Measurements from ENCODE around the gene GCK. TPM values are rescaled to one million over a fixed set of nuclear protein-coding genes. Genes with fewer than 3 reads are reported as not detected.

The GCK gene
- total and polyA plus RNA-seq, 2 donors (not counting 3 experiments of a cell fraction or from before 2014, with no cell fraction given): 0.17 to 0.51 TPM

GRCh38 chr7:44104860-44105771 lies 84.1 kb downstream of the GCK start:
- POLR2A ChIA-PET: no interaction called here
- Histone ChIP-seq H3K36me3 (ENCODE audit: control insufficient read depth in 2 of 2, extremely low read depth in 1 of 2, insufficient read depth in 2 of 2, low read length in 2 of 2) (no peaks in the 10 kb centered on the region), H3K9me1 (replicated peaks; ENCODE audit: control insufficient read depth, extremely low read depth, insufficient read depth, low read length) (no peaks in the 10 kb centered on the region), H2AFZ (ENCODE audit: low read depth, low read length) (peak overlapping the region; percentile 52), H4K20me1 (replicated peaks; ENCODE audit: control insufficient read depth, extremely low read depth, insufficient read depth, low read length) (no peaks in the 10 kb centered on the region), H3K9ac (replicated peaks; ENCODE audit: extremely low read depth, insufficient read depth, low read length) (peak overlapping the region; percentile 23), H3K4me1 (ENCODE audit: control insufficient read depth, extremely low read depth, insufficient read depth, low read length) (peaks cover 3% of the 10 kb centered on the region), H3K27ac (ENCODE audit: insufficient read depth, low read depth, low read length) (no peak overlapping the region), H3K9me3 (replicated peaks; ENCODE audit: control insufficient read depth, insufficient read depth, low read length) (no peaks in the 10 kb centered on the region), H3K4me2 (ENCODE audit: insufficient read depth, low read length) (peak overlapping the region; percentile 9), H3K4me3 (replicated peaks in 1 of 3; ENCODE audit: insufficient read depth in 1 of 3, low read depth in 1 of 3, low read length in 3 of 3) (peak overlapping the region; percentile 9 to 76 (median 59)), H3K27me3 (ENCODE audit: control insufficient read depth in 2 of 2, insufficient read depth in 2 of 2, low read length in 2 of 2) (no peaks in the 10 kb centered on the region), H3K79me2 (ENCODE audit: control insufficient read depth, insufficient read depth, low read length) (peaks cover 5% of the 10 kb centered on the region)
- TF ChIP-seq EZH2 (IDR thresholded peaks at IDR 0.05; ENCODE audit: borderline replicate concordance, low read depth, low read length, severe bottlenecking) (no peak), FOS (IDR thresholded peaks at IDR 0.05; ENCODE audit: borderline replicate concordance, insufficient read depth, low read length) (no peak), POLR2A (IDR thresholded peaks at IDR 0.05; ENCODE audit: low read depth, low read length) (no peak), CTCF (IDR thresholded peaks at IDR 0.05; ENCODE audit: extremely low read depth in 1 of 2, insufficient read depth in 1 of 2, low read depth in 1 of 2, low read length in 2 of 2) (no peak), MYC (IDR thresholded peaks at IDR 0.05; ENCODE audit: low read depth, low read length) (no peak), POLR2AphosphoS5 (IDR thresholded peaks at IDR 0.05; ENCODE audit: insufficient read depth, low read depth, low read length) (no peak), JUN (IDR thresholded peaks at IDR 0.05; ENCODE audit: borderline replicate concordance, insufficient read depth, insufficient read length, low read depth) (no peak), MAX (IDR thresholded peaks at IDR 0.05; ENCODE audit: insufficient read depth, insufficient read length) (no peak), GATA2 (IDR thresholded peaks at IDR 0.05; ENCODE audit: insufficient read depth, insufficient read length, low read depth, low read length) (no peak)
- BruUV-seq (replicated peaks): no TSS peak
- dilution Hi-C loops (cut with MboI; ENCODE audit: extremely low pct_ligation_motif_present, low sequenced_read_pairs): no loop called here
- CTCF ChIA-PET: interaction anchor here (1.2 to 2.8 kb wide), 5 partner anchors 11 to 33 kb away, joined by 3 to 17 read pairs (median 6); partner anchors contain the start of gene POLD2
- intact Hi-C loops (cut with micrococcal nuclease): loop anchor here (2.0 kb wide), 2 partner anchors 18 to 22 kb away; partner anchors contain the start of genes POLD2 and POLM
- FAIRE-seq: peak; percentile 43
- DNase-seq (ENCODE audit: low read depth, low spot score): no peak
